ENCODE results near the gene PTPRN. TPM values are rescaled to one million over a fixed set of nuclear protein-coding genes. Genes with fewer than 3 reads are reported as not detected.

PTPRN gene
- total and polyA plus RNA-seq, 2 experiments from 2014 or later, result 5.1 to 22.1 TPM

DNA sequence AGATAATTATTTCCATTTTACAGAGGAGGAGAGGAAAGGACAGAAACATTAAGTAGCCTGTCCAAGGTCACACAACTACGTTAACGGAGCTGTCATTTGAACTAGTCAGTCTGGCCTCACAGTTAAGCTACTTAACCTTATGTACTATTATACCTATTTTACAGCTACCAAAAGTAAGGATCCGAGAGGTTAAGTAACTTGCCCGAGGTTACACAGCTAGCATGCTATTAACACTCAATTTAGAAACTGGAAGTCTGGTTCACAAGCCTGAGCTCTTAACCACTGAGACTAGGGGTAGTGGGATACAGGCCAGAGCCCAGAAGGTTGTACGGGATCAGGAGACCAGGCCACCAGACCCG lies 64.4 kb downstream of the PTPRN start:
- Histone ChIP-seq H4K20me1 (replicated peaks; ENCODE audit: insufficient read depth) (no peaks in the 10 kb centered on the region), H3K9me2 (ENCODE audit: insufficient read depth) (no peaks in the 10 kb centered on the region), H3F3A (replicated peaks; ENCODE audit: low read depth) (no peaks in the 10 kb centered on the region), H3K4me2 (peak overlapping the region; percentile 95), H3K4me1 (ENCODE audit: insufficient read depth) (peaks cover 8% of the 10 kb centered on the region), H3K36me3 (ENCODE audit: insufficient read depth) (no peaks in the 10 kb centered on the region), H3K27ac (ENCODE audit: low read depth) (no peak overlapping the region), H3K27me3 (ENCODE audit: insufficient read depth) (no peaks in the 10 kb centered on the region), H3K79me2 (replicated peaks; ENCODE audit: insufficient read depth) (0 out of 2 replicates have a peak, but pooled peaks cover 4% of the 10 kb centered on the region), H2AFZ (peak overlapping the region; percentile 91; the same call in 1 of the 2 replicates), H3K4me3 (peak overlapping the region; percentile 83)
- DNase-seq (ENCODE audit: low spot score) (no peak), ATAC-seq (no peak)
- H3K27ac Mint-ChIP-seq, result peak overlapping the region; percentile 86
- TF ChIP-seq STAT1 (IDR thresholded peaks at IDR 0.05; ENCODE audit: unreplicated experiment), result no peak
- no peak for TF ChIP-seq JUNB (IDR thresholded peaks at IDR 0.05; ENCODE audit: unreplicated experiment)
- TF ChIP-seq, protein P1, sequence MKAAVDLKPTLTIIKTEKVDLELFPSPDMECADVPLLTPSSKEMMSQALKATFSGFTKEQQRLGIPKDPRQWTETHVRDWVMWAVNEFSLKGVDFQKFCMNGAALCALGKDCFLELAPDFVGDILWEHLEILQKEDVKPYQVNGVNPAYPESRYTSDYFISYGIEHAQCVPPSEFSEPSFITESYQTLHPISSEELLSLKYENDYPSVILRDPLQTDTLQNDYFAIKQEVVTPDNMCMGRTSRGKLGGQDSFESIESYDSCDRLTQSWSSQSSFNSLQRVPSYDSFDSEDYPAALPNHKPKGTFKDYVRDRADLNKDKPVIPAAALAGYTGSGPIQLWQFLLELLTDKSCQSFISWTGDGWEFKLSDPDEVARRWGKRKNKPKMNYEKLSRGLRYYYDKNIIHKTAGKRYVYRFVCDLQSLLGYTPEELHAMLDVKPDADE (IDR thresholded peaks at IDR 0.05), result no peak
- no peak for TF ChIP-seq POLR2AphosphoS5 (IDR thresholded peaks at IDR 0.05; ENCODE audit: low read depth)
- TF ChIP-seq EZH2 (IDR thresholded peaks at IDR 0.05; ENCODE audit: low read depth, unreplicated experiment), result no peak
- TF ChIP-seq, protein P2, sequence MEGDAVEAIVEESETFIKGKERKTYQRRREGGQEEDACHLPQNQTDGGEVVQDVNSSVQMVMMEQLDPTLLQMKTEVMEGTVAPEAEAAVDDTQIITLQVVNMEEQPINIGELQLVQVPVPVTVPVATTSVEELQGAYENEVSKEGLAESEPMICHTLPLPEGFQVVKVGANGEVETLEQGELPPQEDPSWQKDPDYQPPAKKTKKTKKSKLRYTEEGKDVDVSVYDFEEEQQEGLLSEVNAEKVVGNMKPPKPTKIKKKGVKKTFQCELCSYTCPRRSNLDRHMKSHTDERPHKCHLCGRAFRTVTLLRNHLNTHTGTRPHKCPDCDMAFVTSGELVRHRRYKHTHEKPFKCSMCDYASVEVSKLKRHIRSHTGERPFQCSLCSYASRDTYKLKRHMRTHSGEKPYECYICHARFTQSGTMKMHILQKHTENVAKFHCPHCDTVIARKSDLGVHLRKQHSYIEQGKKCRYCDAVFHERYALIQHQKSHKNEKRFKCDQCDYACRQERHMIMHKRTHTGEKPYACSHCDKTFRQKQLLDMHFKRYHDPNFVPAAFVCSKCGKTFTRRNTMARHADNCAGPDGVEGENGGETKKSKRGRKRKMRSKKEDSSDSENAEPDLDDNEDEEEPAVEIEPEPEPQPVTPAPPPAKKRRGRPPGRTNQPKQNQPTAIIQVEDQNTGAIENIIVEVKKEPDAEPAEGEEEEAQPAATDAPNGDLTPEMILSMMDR (conservative IDR thresholded peaks at IDR 0.05; ENCODE audit: low read depth in 2 of 2), result no peak
- TF ChIP-seq, protein P3, sequence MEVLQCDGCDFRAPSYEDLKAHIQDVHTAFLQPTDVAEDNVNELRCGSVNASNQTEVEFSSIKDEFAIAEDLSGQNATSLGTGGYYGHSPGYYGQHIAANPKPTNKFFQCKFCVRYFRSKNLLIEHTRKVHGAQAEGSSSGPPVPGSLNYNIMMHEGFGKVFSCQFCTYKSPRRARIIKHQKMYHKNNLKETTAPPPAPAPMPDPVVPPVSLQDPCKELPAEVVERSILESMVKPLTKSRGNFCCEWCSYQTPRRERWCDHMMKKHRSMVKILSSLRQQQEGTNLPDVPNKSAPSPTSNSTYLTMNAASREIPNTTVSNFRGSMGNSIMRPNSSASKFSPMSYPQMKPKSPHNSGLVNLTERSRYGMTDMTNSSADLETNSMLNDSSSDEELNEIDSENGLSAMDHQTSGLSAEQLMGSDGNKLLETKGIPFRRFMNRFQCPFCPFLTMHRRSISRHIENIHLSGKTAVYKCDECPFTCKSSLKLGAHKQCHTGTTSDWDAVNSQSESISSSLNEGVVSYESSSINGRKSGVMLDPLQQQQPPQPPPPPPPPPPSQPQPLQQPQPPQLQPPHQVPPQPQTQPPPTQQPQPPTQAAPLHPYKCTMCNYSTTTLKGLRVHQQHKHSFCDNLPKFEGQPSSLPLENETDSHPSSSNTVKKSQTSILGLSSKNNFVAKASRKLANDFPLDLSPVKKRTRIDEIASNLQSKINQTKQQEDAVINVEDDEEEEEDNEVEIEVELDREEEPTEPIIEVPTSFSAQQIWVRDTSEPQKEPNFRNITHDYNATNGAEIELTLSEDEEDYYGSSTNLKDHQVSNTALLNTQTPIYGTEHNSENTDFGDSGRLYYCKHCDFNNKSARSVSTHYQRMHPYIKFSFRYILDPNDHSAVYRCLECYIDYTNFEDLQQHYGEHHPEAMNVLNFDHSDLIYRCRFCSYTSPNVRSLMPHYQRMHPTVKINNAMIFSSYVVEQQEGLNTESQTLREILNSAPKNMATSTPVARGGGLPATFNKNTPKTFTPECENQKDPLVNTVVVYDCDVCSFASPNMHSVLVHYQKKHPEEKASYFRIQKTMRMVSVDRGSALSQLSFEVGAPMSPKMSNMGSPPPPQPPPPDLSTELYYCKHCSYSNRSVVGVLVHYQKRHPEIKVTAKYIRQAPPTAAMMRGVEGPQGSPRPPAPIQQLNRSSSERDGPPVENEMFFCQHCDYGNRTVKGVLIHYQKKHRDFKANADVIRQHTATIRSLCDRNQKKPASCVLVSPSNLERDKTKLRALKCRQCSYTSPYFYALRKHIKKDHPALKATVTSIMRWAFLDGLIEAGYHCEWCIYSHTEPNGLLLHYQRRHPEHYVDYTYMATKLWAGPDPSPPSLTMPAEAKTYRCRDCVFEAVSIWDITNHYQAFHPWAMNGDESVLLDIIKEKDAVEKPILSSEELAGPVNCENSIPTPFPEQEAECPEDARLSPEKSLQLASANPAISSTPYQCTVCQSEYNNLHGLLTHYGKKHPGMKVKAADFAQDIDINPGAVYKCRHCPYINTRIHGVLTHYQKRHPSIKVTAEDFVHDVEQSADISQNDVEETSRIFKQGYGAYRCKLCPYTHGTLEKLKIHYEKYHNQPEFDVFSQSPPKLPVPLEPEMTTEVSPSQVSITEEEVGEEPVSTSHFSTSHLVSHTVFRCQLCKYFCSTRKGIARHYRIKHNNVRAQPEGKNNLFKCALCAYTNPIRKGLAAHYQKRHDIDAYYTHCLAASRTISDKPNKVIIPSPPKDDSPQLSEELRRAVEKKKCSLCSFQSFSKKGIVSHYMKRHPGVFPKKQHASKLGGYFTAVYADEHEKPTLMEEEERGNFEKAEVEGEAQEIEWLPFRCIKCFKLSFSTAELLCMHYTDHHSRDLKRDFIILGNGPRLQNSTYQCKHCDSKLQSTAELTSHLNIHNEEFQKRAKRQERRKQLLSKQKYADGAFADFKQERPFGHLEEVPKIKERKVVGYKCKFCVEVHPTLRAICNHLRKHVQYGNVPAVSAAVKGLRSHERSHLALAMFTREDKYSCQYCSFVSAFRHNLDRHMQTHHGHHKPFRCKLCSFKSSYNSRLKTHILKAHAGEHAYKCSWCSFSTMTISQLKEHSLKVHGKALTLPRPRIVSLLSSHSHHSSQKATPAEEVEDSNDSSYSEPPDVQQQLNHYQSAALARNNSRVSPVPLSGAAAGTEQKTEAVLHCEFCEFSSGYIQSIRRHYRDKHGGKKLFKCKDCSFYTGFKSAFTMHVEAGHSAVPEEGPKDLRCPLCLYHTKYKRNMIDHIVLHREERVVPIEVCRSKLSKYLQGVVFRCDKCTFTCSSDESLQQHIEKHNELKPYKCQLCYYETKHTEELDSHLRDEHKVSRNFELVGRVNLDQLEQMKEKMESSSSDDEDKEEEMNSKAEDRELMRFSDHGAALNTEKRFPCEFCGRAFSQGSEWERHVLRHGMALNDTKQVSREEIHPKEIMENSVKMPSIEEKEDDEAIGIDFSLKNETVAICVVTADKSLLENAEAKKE (CRISPR knock-in tag; IDR thresholded peaks at IDR 0.05), result no peak
- TF ChIP-seq EZH2phosphoT487 (IDR thresholded peaks at IDR 0.05; ENCODE audit: unreplicated experiment), result no peak
- TF ChIP-seq, protein P4, sequence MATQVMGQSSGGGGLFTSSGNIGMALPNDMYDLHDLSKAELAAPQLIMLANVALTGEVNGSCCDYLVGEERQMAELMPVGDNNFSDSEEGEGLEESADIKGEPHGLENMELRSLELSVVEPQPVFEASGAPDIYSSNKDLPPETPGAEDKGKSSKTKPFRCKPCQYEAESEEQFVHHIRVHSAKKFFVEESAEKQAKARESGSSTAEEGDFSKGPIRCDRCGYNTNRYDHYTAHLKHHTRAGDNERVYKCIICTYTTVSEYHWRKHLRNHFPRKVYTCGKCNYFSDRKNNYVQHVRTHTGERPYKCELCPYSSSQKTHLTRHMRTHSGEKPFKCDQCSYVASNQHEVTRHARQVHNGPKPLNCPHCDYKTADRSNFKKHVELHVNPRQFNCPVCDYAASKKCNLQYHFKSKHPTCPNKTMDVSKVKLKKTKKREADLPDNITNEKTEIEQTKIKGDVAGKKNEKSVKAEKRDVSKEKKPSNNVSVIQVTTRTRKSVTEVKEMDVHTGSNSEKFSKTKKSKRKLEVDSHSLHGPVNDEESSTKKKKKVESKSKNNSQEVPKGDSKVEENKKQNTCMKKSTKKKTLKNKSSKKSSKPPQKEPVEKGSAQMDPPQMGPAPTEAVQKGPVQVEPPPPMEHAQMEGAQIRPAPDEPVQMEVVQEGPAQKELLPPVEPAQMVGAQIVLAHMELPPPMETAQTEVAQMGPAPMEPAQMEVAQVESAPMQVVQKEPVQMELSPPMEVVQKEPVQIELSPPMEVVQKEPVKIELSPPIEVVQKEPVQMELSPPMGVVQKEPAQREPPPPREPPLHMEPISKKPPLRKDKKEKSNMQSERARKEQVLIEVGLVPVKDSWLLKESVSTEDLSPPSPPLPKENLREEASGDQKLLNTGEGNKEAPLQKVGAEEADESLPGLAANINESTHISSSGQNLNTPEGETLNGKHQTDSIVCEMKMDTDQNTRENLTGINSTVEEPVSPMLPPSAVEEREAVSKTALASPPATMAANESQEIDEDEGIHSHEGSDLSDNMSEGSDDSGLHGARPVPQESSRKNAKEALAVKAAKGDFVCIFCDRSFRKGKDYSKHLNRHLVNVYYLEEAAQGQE (IDR thresholded peaks at IDR 0.05; ENCODE audit: unreplicated experiment), result no peak
- TF ChIP-seq CREB1 (CRISPR knock-in tag; IDR thresholded peaks at IDR 0.05; ENCODE audit: low read depth), result no peak
- peak overlapping the region; percentile 96 for H3K4me3 Mint-ChIP-seq
- H3K4me1 Mint-ChIP-seq, result peaks cover 23% of the 10 kb centered on the region
- no peaks in the 10 kb centered on the region for H3K9me3 Mint-ChIP-seq
- peaks cover 8% of the 10 kb centered on the region for H3K27me3 Mint-ChIP-seq (ENCODE audit: insufficient read depth, low read depth, poor library complexity)
- peaks cover 22% of the 10 kb centered on the region for H3K36me3 Mint-ChIP-seq (ENCODE audit: low read depth)

Data from GM23338 (cell line).